K562 (cell line): ENCODE measurements around the gene MRPL4. TPM values are rescaled to one million over a fixed set of nuclear protein-coding genes. Genes with fewer than 3 reads are reported as not detected.

Source experiments
- BCOR ChIP-seq: fragments of 450-650 bp; IDR thresholded peaks from 2 replicates; pipeline ENCODE4 v1.6.1; 2016
- CHD4 ChIP-seq: fragments of 200-600 bp; sonication (generic); IDR thresholded peaks from 3 replicates; pipeline ENCODE4 v1.6.1; 2012; ENCODE audit warnings: low read depth, mild to moderate bottlenecking, mixed read lengths, low read length, inconsistent platforms; ENCODE audit not compliant: insufficient read depth, insufficient replicate concordance, poor library complexity, severe bottlenecking
- KDM1A ChIP-seq, 2 experiments: fragments of 450-650 bp; IDR thresholded peaks; 2 replicates each; pipeline ENCODE4 v1.6.1; 2016; ENCODE audit warnings: mild to moderate bottlenecking in 2 of 2
- MBD2 ChIP-seq: sonication (generic); IDR thresholded peaks from 2 replicates; pipeline ENCODE4 v1.6.1; 2016; ENCODE audit warnings: low read depth, borderline replicate concordance
- NCOA2 ChIP-seq, 2 experiments: fragments of 450-650 bp; IDR thresholded peaks; 2 replicates each; pipeline ENCODE4 v1.6.1; 2018; ENCODE audit warnings: mild to moderate bottlenecking in 2 of 2, moderate library complexity in 1 of 2; ENCODE audit not compliant: partially characterized antibody in 2 of 2
- NR1H2 ChIP-seq: sonication (generic); formaldehyde crosslinking; IDR thresholded peaks from 2 replicates; pipeline ENCODE4 v1.4.0; 2020; ENCODE audit warnings: mild to moderate bottlenecking, missing genetic modification reagents
- PHB2 ChIP-seq: fragments of 450-650 bp; IDR thresholded peaks from 2 replicates; pipeline ENCODE4 v1.6.1; 2017; ENCODE audit warnings: low read depth
- PHTF2 ChIP-seq: fragments of 250-450 bp; sonication (Bioruptor Pico); IDR thresholded peaks from 2 replicates; pipeline ENCODE4 v1.5.0; 2021; ENCODE audit warnings: mild to moderate bottlenecking
- PPARD ChIP-seq: fragments of 250-450 bp; sonication (Bioruptor Pico); IDR thresholded peaks from 2 replicates; pipeline ENCODE4 v1.8.0; 2022; ENCODE audit warnings: inconsistent platforms, mild to moderate bottlenecking, moderate library complexity
- RB1 ChIP-seq: fragments of 450-650 bp; IDR thresholded peaks from 2 replicates; pipeline ENCODE4 v1.6.1; 2017; ENCODE audit warnings: low read depth, mild to moderate bottlenecking
- RBM25 ChIP-seq: fragments of 200-400 bp; formaldehyde crosslinking; IDR thresholded peaks from 2 replicates; pipeline ENCODE4 v1.6.1; 2018; ENCODE audit warnings: low read length, low read depth, moderate library complexity; ENCODE audit not compliant: severe bottlenecking
- RFX1 ChIP-seq: fragments of 450-650 bp; IDR thresholded peaks from 2 replicates; pipeline ENCODE4 v1.6.1; 2016; ENCODE audit warnings: mild to moderate bottlenecking, moderate library complexity
- TBL1XR1 ChIP-seq, 2 experiments: IDR thresholded peaks; 2 replicates each; pipeline ENCODE4 v1.6.1; 2012; ENCODE audit warnings: improper control_type of control experiment in 2 of 2, low read length in 2 of 2, mild to moderate bottlenecking in 1 of 2
- ZBTB33 ChIP-seq: sonication (generic); formaldehyde crosslinking; IDR thresholded peaks from 2 replicates; pipeline ENCODE4 v1.8.1; 2023; ENCODE audit warnings: mild to moderate bottlenecking, missing genetic modification reagents
- ZFP1 ChIP-seq: fragments of 450-650 bp; formaldehyde crosslinking; IDR thresholded peaks from 2 replicates; pipeline ENCODE4 v1.4.0; 2020; ENCODE audit warnings: mild to moderate bottlenecking, mixed read lengths
- ZNF280B ChIP-seq: fragments of 250-450 bp; sonication (Bioruptor Pico); IDR thresholded peaks from 2 replicates; pipeline ENCODE4 v1.5.1; 2021; ENCODE audit warnings: mild to moderate bottlenecking
- ZNF507 ChIP-seq: conservative IDR thresholded peaks from 2 replicates; pipeline ENCODE4 v1.6.1; 2017; ENCODE audit warnings: missing genetic modification characterization, missing compliant biosample characterization
- ZNF57 ChIP-seq: fragments of 450-650 bp; formaldehyde crosslinking; IDR thresholded peaks from 2 replicates; pipeline ENCODE4 v1.4.0; 2020; ENCODE audit warnings: mild to moderate bottlenecking, moderate library complexity
- ZNF592 ChIP-seq: fragments of 450-650 bp; IDR thresholded peaks from 2 replicates; pipeline ENCODE4 v1.6.1; 2017; ENCODE audit warnings: antibody characterized with exemption, mild to moderate bottlenecking
- ZNF79 ChIP-seq: fragments of 250-450 bp; sonication (Bioruptor Pico); IDR thresholded peaks from 2 replicates; pipeline ENCODE4 v1.4.0; 2020; ENCODE audit warnings: low read depth, mild to moderate bottlenecking, moderate library complexity
- polyA plus RNA-seq, 8 experiments: library from polyadenylated mRNA; depleted of rRNA in 4 of 8; stranded (reverse) in 5 of 8; unstranded in 3 of 8; fragments of >200 nt; fragmentation: Nextera tagmentation in 2 of 8; fragmentation: Illumina TruSeq in 1 of 8; extraction: Ambion mirVana in 2 of 8; extraction: Trizol in 1 of 8; gene quantifications; 2 replicates each; pipeline versions ENCODE4 v1.2.1 to v1.2.3, GENCODE V29; 2011 to 2014; ENCODE audit warnings: inconsistent platforms in 1 of 8, missing spikeins in 1 of 8
- total RNA-seq, 7 experiments: library from RNA; depleted of rRNA in 6 of 7; stranded (reverse); fragments of >200 nt in 6 of 7; fragmentation: Illumina TruSeq in 2 of 7; extraction: Trizol in 2 of 7; gene quantifications; 2 replicates each; pipeline versions ENCODE4 v1.2.1 to v1.2.3, GENCODE V29; 2011 to 2021; ENCODE audit warnings: low replicate concordance in 1 of 7
- TF ChIP-seq, protein P1 (sequence below), 2 experiments: IDR thresholded peaks; 2 replicates each; pipeline ENCODE4 v1.6.1; 2011; ENCODE audit warnings: borderline replicate concordance in 1 of 2, control low read depth in 1 of 2, low read depth in 1 of 2, low read length in 1 of 2, mild to moderate bottlenecking in 1 of 2, mixed read lengths in 1 of 2, moderate library complexity in 1 of 2; ENCODE audit not compliant: insufficient read depth in 1 of 2, insufficient read length in 1 of 2, poor library complexity in 1 of 2, severe bottlenecking in 1 of 2; ENCODE audit errors: extremely low read depth in 1 of 2

The MRPL4 gene
- total and polyA plus RNA-seq, 9 of the 15 experiments (the other 6 are each of a cell fraction or from before 2014, with no cell fraction given) = 1.4 to 239 (median 64.9) TPM

GRCh38 chr19:10220695-10221094, 31.3 kb upstream of the MRPL4 start (continued):
- no peak for TF ChIP-seq TBL1XR1 (IDR thresholded peaks at IDR 0.05; ENCODE audit: low read length in 2 of 2)
- no peak for TF ChIP-seq CHD4
- no peak for TF ChIP-seq MBD2
- TF ChIP-seq, protein P1, sequence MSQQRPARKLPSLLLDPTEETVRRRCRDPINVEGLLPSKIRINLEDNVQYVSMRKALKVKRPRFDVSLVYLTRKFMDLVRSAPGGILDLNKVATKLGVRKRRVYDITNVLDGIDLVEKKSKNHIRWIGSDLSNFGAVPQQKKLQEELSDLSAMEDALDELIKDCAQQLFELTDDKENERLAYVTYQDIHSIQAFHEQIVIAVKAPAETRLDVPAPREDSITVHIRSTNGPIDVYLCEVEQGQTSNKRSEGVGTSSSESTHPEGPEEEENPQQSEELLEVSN (IDR thresholded peaks at IDR 0.05; ENCODE audit: borderline replicate concordance in 1 of 2, extremely low read depth in 1 of 2, insufficient read depth in 1 of 2, insufficient read length in 1 of 2, low read depth in 1 of 2, low read length in 1 of 2, poor library complexity in 1 of 2, severe bottlenecking in 1 of 2) = no peak
- no peak for TF ChIP-seq ZNF280B (CRISPR knock-in tag)
- TF ChIP-seq ZNF79 (CRISPR knock-in tag) = no peak
- TF ChIP-seq NCOA2 (IDR thresholded peaks at IDR 0.05; ENCODE audit: partially characterized antibody in 2 of 2) = no peak
- TF ChIP-seq RBM25 = peak; percentile 35
- TF ChIP-seq RFX1 = no peak
- TF ChIP-seq ZFP1 (CRISPR knock-in tag) = no peak
- no peak for TF ChIP-seq PHTF2
- TF ChIP-seq RB1 = no peak
- no peak for TF ChIP-seq PHB2
- TF ChIP-seq ZNF507 = no peak
- TF ChIP-seq PPARD (CRISPR knock-in tag) = no peak
- no peak for TF ChIP-seq ZNF57 (CRISPR knock-in tag)
- TF ChIP-seq ZBTB33 (CRISPR knock-in tag) = peak; percentile 51; the same call in 1 of the 2 replicates
- TF ChIP-seq ZNF592 = no peak
- no peak for TF ChIP-seq KDM1A (IDR thresholded peaks at IDR 0.05)
- peak; percentile 70; the same call in 1 of the 2 replicates for TF ChIP-seq BCOR
- no peak for TF ChIP-seq NR1H2 (CRISPR knock-in tag)
